GM10266 (cell line): ENCODE data around the gene POLE.

Experiments used
- DNase-seq: peaks from one replicate; pipeline ENCODE4 v3.0.0; 2012; ENCODE audit errors: extremely low spot score
- CTCF ChIP-seq: IDR thresholded peaks from 2 replicates; pipeline ENCODE4 v1.5.1; 2012; ENCODE audit warnings: mild to moderate bottlenecking, low read depth; ENCODE audit not compliant: control insufficient read depth, insufficient read depth; ENCODE audit errors: missing control alignments

The POLE gene

GRCh38 chr12:132729541-132730320, 42.6 kb upstream of the POLE start:
- DNase-seq, result no peak
- no peak for TF ChIP-seq CTCF

GRCh38 chr12:132728502-132728901, 41.4 kb upstream of the POLE start:
- DNase-seq, result no peak
- no peak for TF ChIP-seq CTCF

- no peak for DNase-seq
- TF ChIP-seq CTCF, result no peak
Measured at GRCh38 chr12:132727091-132727794, 40.1 kb upstream of the POLE start.

GRCh38 chr12:132726386-132726785, 39.2 kb upstream of the POLE start:
- no peak for DNase-seq
- TF ChIP-seq CTCF, result no peak

GRCh38 chr12:132724506-132725241, 37.5 kb upstream of the POLE start:
- TF ChIP-seq CTCF, result no peak

GRCh38 chr12:132723764-132724140, 36.6 kb upstream of the POLE start:
- no peak for DNase-seq
- no peak for TF ChIP-seq CTCF

More at GRCh38 chr12:132724506-132725241, 37.5 kb upstream of the POLE start:
- DNase-seq, result no peak
